ENCODE measurements around the gene COL6A3. TPM values are rescaled to one million over a fixed set of nuclear protein-coding genes. Genes with fewer than 3 reads are reported as not detected.

The COL6A3 gene
- polyA plus RNA-seq, 1 donor = 235 TPM

DNA sequence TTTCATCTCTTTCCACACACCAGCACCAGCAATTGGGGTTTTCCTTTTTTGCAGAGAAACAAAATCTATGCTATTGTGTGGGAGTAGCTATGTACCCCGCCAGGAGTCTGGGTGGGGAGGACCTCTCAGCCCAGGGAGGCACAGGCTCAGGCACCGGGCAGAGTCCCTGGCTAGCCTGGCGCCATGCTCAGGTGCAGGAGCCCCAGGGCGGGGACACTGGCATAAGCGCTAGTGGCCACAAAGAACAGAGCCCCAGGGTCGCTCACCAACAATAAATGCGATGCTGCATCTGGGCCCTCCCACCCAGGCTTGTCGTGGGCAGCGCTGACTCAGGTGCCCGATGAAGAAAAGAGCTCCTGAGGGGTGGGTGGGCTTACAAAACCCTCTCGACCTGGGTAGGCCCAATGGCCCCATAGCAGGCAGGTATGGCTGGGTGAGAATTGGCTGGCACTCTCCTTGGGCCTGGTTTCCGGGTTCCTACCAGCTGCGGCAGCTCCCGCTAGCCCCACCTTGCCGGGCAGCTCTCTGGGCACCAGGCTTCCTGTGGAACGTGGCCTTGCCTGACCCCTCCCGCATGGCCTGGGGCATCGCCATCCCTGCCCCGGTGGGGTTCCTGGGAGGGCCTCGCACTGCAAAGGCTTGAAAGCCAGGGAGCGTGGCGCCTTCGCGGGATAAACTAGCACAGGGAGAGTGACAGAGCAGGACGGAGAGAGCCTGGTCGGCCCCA is 31.8 kb upstream of the COL6A3 start:
- no peak for DNase-seq

DNA sequence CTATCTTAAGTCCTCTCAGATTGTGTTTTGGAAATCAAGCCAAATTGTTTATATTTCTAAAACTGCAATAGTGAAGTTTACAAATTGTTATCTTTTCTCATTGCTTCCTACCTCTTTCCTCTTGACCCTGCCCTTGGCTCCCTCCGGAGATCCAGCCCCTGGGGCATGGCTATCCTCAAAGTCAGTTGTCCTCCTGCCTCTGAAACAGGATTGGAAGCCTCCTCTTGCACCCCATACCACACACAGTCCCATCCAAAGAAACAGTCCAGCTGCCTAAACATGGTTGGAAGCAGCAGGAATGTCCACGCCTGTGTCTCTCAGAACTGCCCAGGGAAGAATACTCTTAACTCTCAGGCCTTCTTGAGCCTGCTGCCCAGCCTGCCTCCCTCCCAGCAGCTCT is 30.1 kb upstream of the COL6A3 start:
- DNase-seq = no peak

DNA sequence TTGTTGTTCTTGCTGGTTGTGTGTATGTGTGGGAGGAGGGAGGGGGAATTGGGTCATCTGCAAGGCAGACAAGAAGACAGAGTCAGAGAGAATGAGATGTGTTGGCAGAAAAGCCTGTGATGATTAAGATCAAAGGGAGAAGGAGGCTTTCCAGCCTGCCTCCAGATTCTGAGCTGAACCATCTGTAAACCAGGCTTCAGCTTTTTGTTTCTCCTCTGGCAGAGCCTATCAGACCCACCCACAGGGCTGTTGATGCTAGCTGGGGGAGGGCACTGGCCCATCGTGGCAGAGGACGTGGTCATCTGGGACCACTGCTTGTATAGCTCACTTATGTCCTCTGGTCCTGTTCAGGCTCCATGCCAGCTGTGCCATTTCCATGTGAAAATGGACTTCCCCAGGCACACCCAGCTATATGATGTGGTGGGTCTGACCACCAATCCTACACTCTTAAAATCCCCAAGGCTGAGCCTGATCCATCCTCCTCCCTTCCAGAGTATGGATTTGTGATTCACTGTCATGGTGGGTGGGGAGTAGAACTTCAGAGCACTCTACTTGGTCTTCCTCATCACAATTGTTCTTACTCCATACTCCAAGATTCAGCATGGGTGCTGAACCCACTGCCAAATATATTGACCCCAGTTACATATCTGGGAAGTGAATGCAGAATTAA is 27.8 kb upstream of the COL6A3 start:
- DNase-seq = no peak

DNA sequence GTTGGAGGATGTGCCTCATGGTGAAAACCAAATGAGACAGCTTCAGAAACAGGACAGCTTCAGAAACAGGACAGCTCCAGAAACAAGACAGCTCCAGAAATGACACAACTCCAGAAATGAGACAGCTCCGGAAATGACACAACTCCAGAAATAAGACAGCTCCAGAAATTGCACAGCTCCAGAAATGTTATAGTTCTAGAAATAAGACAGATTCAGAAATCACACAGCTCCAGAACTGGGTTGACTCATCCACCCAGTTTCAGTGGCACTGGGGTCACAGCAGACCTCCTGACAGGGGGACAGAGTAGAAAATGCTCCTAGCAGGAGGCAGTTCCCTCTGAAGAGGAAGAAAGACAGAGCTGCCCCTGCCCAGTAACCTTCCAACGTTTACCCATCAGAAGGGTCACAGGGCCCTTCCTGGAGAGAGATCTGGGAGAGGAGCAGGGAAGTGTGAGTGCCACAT is 26.9 kb upstream of the COL6A3 start:
- no peak for DNase-seq

DNA sequence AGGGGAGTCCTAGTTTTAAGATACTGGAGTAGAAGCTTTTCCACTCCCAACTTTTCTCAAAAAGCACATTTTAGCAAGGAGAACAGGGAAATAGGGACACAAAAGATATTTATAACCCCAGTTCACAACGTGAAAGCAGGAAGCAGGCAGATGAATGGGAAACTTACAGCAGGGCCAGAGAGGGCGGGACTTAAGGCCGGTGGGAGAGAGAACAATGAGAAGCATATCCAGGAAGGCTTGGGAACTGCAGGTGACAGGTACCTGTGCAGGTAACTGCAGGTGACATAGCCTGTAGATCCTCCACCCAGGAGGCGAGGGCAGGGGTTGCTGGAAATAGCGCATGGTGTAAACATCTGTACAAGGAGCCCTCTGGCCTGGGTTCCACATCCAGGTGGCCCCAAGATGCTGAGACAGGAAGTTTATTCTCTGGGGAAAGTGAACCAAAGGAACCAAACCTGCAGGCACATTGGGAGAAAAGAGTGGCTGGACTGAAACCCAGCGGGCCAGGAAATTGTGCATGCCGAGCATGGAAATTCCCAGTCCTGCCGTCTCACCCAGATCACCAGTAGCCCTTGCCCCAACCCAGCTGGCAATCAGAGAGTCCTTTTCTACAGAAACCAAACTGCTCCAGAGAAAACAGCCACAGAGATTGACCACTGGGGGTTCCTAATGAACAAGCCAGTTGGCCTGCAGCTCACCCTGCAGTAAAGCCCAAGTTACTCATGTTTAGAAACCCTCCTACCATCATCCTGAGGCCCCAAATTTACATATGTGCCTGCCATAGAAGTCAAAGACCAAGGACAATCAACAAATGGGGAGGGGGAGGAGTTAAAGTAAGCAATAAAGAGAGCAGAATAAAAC is 24.3 kb upstream of the COL6A3 start:
- no peak for DNase-seq

DNA sequence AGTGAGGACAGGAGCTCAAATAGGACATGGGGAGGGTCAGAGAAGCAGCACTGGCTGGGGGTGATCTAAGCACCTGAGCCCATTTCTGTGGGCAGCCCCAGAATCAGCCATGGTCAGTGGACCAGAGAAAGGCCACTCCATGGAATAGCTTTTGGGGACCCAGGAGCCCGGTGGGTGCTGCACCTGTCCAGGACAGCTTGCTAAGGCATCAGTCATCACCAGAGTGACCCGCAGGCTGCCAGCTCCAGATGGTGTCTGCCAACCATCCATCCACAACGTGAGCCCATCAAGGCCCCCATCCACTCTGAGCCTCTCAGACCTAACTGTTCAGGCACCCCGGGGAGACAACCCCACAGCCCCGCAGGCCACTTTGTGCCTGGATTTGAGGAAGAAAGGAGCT is 23.6 kb upstream of the COL6A3 start:
- no peak for DNase-seq

DNA sequence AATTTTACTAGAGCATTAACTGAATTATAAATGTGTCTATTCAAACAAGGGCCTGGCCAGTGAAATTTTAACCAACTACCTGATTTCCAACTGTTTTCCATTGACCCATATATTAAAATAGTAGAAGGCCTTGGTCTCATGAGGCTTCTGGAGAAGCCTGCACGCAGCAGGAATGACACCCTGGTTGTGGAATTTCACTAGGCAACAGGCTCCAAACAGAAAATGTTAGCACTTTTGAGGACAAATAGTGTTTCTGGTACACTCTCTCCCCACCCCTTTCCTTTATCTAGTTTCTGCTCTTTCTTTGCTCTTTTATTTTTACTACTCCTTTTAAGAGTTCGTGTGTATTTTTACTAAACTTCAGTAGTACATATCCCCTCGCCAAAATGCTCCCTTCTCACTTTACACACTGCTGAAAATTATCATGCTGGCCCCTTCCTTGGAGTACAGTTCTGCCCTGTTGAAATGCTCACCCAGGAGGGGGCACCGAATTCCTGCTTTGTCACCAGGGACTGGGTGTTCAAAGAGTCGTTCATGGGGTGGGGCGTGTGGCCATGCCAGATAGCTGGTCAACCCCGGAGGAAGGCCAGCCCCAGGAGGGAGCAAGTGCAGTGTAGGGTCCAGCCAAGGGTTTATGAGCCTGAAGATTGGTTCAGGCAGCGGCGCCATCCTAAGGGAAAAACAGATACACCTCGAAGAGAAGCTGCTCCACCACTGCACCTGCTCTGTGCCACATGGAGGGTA is 22.1 kb upstream of the COL6A3 start:
- DNase-seq = no peak

DNA sequence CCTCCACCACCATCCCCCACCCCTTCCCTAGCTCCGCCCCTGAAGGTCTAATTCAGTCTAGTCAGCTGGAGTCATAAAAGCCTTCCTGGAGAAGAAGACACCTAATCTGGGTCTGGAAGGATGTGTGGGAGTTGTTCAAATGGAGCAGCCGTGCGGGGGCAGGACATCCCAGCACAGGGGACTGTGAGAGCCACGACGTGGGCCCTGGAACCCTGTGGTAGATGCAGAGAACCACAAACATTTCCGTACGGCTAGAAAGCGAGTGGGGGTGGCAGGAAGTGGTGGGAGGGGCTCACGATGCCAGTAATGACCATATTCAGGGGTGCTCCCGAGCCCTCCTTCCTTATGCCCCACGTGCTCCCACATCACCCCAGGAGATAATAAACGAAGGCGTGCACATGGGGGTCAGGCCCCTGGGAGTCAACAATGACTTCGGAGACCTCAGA is 20.9 kb upstream of the COL6A3 start:
- peak; percentile 82 for DNase-seq

DNA sequence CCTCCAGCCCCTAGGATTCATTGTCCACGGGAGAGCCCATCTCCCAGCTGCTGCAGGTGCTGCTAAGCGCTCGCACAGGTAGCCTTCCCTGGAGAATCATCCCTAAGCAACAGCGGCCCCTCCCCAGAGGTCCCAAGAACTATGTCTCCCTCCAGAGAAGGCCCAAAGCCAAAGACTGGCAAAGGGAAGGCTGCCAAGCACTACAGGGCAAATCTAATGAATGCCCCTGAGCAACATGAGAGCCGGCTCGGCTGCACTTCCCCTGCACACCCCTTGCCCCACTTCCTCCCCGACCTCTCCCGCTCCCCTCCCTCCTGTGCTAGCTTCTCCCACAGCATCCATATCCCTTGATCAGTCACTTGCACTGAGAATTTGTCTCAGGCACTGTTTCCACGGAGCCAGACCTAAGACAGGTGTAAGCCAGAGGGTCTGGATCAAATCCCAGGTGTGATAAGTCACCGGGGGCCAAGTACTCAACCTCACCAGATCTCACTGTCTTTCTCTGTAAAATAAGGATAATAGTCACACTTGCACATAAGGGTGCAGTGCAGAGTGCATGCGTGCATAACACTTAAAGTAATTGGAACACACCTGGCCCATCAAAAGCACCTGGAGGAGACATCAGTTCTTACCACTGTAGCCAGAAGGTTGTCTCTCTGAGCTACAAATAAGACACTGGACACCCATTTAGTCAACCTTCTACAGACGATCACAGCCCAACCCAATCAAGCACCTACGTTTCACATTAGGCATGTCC is 20.1 kb upstream of the COL6A3 start:
- DNase-seq = no peak

DNA sequence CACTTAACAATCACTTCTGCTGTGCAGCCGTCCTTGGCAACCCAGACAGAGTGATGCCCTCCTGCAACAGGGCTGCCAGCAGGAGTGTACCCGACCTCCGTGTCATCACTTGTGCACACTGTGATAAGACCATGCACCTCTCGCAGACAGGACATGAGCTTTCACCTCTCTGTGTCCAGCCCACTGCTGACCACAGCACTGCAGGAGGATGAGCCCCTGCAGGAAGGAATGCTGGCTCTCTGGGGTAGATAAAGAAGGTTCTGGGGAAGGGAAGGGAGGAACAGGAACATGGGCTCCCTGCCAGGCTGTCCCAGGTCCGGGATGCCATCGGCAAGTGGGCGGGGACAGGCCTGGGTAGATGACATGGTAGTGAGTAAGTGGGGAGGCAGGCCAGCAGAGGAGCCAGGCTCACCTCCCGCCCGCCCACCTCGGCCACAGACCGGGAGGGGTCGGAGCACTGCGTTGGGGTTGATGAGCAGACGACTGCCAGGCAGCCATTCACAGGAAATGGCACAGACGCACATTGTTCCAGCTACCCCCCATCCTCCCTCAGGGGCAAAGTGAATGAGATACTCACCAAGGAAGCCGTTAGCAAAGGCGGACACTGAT is 18.6 kb upstream of the COL6A3 start:
- DNase-seq = no peak

DNA sequence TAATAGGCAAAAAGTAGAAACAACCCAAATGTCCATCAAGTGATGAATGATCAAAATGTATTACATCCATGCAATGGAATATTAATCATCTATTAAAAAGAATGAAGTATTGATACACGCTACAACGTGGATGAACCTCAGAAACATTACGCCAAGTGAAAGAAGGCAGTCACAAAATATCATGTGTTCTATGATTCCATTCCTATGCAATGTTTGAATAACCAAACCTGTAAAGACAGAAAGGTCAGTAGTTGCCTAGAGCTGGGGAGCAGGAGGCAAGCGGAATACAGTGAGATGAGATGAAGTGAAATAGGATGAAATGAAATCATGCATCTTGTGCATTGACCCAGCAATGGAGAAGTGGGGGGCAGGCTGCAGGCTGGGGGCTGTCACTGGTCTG is 17.9 kb upstream of the COL6A3 start:
- no peak for DNase-seq

DNA sequence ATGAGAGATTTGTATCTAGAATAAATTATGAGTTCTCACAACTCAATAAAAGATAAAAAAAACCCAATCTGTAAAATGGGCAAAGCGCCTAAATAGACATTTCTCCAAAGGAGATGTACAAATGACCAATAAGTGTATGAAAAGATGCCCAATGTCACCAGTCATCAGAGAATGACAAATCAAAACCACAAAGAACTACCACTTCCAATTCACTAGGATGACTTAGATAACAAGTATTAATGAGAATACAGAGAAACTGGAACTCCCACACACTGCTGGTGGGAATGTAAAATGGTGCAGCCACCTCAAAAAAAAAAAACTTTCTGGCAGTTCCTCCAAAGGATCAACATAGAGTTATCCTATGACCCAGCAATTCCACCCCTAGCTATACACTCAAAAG is 17.4 kb upstream of the COL6A3 start:
- no peak for DNase-seq

DNA sequence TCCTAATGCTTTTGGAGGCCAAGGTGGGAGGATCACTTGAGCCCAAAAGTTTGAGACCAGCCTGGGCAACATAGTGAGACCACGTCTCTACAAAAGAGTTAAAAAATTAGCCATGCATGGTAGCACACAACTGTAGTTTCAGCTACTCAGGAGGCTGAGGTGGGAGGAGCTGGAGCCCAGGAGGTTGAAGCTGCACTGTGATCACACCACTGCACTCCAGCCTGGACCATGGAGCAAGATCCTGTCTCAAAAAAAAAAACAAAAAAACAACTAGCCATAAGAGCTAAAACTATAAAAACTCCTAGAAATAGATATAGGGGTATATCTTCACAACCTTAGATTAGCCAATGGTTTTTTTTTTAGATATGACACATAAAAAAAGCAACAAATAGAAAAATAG is 16.9 kb upstream of the COL6A3 start:
- no peak for DNase-seq

DNA sequence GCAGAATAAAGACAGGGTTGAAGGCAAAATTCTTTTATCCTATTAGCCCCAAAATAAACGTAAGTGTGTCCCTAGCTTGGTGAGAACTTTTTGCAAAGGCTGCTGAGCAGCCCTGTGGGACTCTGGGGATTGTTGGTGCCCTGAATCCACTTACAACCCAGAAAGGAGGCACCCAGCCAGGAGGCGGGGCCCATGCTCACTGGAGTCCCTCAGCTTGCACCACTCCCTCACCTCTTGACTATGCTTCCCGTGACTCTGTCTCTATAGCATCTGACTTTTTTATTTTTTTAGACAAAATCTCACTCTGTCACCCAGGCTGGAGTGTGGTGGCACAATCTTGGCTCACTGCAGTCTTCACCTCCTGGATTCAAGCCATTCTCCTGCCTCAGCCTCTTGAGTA is 15.8 kb upstream of the COL6A3 start:
- DNase-seq = no peak

DNA sequence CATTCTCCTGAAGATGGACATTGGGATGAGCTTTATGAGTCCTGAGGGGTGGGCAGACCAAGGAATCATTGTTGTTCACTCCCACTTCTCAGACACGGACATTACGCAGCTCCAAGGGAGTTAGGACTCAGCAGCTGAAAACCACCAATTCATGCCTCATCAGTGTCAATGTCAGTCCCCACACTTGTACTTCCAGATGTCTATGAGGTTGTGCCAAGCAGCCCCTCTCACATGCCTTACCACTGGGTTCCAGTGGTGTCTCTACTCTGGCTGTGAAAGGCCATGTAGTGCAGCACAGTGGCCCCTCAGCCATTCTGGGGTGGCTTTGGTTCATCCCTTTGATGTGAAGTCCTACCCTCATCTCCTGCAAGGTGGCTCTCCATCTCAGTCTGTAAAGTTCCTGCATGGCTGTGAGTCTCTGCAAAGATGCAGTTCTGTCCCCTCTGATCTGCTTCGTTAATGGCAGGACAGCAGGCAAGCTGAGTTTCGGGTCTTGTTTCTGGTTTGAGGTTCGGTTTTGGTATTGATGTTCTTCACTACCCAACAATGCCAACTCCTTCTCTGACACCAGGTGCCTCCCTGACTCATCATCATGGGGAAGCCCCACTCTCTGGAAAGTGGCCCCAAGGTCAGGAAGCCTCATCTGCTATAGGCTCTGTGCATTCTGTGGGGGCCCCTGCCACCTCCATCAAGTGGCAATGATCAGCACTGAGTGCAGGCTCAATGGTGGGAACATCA is 14.0 kb upstream of the COL6A3 start:
- no peak for DNase-seq

DNA sequence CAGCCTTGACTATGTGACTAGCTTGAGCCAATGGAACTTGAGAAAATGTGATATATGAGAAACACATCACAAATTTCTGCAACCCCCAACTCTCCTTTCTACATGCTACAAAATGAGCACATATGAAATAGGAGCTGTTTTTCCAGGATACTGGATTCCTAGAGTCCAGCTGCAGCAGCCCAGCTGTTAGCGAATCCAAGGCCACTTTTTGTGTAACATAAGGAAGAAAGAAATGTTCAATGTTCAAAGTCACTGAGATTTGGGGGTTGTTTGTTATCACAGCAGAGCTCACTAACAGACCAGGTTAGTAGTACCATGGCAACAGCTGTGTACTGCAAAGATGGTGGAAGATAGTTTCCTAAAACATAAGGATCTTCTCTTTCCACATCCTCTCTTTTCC is 12.6 kb upstream of the COL6A3 start:
- DNase-seq = no peak

DNA sequence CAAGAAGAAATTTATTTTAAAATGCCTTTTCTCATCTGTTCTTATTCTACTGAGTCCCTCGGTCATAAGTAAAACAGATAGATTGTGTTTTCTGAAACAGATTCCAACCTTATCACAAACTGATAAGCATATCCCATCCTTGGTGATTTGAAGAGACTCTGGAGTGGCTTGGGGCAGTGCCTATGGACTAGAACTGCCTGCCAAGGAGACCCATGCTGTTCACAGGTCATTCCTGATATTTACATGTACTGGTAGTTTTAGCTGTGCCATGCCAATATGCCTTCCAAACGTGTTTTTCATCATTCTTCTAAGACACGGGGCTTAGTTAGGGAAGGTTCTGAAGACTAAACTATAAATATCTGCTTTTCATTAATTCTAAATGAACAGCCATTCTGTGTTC is 11.4 kb upstream of the COL6A3 start:
- no peak for DNase-seq

DNA sequence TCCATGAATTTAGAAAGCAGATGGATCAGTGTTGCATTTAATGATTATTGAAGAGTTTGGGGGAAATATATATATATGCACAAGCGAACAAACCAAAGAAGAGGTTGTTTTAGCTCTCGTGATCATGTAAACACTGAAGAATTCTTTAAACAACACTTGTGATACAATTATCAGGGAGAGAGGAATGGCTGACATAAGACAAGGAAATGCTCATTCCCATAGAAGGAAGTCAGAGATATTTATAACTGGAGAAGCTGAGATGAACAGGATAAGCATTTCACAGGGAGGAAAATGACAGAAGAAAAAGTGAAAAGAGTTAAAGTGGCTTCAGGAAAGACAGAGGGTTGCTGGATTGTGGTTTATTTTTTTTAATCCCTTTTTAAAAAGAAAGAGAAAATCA is 10.6 kb upstream of the COL6A3 start:
- no peak for DNase-seq

DNA sequence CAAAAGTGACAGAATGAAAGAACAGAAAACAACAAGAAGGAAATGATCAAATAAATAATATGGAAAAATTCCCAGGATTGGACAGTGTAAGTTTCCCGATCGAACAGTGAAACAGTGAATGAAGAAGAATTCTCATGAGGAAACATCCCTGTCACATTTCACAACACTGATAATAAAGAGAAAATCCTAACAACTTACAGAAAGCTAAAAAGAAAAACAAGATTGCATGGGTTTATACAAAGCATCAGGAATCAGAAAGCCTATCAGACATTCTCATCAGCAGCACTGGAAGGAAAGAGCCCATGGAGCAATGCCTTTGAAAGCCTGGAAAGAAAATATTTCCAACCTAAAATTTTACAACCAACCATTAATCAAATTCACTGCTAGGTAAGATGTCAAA is 9.9 kb upstream of the COL6A3 start:
- no peak for DNase-seq

DNA sequence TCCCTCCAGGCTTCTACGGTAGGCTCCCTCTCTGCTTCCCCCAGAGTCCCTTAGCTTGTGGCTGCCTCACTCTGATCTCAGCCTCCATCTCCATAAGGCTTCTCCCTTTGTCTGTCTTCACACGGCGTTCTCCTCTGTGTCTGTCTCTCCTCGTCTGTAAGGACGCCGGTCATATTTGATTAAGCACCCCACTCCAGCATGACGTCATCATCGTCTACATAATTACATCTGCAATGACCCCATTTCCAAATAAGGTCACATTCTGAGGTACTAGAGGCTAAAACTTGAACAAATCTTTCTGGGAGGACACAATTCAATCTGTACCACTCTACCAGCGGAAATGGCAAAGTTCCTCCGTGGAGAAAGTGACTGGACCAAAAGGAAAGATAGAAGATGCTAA is 8.3 kb upstream of the COL6A3 start:
- DNase-seq = no peak

Measured in left kidney (tissue), 2 donors.